CD4-positive, alpha-beta T cell treated with Interleukin-4 for 1 hour (primary cell): ENCODE measurements around the gene TSPAN3.
A peak's percentile ranks its signal among the peaks of the same experiment; 100 is the strongest.

ENCODE experiments used
- DNase-seq, 2 donors: peaks; one replicate each; pipeline ENCODE4 v3.0.0-alpha.2; 2020 to 2022

TSPAN3 gene

DNA sequence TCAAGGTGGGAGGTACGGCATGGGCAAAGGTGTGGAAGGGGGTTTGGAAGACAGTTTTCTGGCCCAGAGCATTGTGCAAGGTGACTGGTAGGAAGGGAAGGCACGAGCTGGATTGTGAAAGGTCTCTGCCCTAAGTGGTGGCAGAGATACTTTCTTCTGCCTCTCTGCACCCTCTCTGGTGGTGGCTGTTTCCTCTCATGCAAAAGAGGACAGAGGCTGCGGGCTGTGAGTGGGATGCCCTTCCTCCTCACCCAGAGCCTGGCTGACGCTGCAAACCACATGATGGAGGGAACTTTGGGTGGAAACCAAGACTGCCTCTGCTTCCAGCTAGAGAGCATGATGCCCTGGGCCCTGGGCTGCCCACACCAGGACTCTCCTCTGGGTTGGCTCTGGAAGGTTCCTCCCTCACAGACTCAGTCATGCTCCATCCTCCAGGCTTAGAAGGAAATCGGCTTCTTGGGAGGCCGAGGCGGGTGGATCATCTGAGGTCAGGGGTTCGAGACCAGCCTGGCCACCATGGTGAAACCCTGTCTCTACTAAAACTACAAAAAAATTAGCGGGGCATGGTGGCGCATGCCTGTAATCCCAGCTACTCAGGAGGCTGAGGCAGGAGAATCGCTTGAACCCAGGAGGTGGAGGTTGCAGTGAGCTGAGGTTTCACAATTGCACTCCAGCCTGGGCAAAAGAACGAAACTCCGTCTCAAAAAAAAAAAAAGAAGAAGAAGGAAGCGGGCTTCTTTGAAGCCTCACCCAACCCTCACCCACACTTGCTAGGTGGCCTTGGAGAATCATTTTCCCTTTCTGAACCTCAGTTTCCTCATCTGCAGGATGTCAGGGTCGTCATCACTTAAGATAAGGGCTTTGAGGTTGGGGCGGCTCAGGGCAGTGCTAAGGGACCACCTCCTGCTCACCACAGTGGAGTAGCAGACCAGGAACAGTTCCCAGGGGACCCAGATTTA, 67.7 kb downstream of the TSPAN3 start:
- DNase-seq = peak; percentile 68 to 73

DNA sequence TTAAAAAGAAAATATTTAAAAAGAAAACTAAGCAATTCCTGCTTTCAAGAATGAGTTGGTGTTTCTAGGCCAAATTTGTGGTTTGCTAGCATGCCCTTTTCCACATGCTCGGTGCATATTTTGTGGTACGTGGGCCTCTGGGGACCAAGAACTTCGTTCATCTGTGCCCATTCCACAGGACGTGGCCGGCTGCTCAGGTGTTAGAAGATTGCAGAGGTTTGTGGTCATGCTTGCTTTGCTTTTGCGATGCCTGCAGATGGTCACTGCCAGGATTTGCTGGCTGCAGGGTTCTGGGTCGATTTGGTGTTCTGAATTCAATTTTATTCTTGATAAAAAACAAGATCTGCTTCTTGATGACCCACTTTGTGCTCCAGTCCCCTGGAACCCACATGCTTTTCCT, 68.5 kb downstream of the TSPAN3 start:
- no peak for DNase-seq

DNA sequence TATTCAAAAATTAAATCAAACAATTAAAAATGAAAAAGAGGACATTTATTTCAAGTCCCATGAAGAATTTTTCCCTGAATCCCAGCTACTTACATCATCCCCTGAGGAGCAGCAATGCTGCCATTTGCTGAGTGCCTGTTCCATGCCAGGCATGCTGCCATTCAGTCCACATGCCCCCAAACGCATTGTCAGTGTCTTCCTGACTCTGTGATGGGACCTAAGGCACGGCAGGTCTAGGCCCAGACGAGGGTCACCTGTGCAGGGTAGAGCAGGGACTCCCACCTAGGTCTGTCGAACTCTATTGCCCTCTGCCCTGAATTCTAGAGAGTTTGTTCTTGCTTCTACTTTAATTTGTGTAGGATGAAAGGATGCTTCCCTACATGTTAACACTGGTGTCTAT, 68.9 kb downstream of the TSPAN3 start:
- no peak for DNase-seq

DNA sequence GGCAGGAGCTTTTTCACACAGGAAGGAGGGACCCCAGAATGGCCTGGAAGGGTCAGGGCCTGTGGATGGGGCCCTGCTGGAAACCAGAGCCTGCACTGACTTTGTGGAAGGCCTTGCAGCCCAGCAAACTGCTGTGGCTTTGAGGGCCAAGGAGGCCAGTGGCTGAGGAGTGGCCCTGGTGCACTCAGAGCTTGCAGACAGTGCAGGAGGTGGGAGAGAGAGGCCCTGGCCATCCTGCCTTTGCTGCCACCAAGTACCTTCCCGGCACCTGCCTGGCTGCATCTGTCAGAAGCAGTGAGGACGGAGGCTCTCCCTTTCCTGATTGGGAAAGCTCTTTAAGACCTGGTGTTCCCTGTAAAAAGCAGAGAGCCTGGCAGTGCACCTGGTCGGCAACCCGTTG, 69.6 kb downstream of the TSPAN3 start:
- no peak for DNase-seq

DNA sequence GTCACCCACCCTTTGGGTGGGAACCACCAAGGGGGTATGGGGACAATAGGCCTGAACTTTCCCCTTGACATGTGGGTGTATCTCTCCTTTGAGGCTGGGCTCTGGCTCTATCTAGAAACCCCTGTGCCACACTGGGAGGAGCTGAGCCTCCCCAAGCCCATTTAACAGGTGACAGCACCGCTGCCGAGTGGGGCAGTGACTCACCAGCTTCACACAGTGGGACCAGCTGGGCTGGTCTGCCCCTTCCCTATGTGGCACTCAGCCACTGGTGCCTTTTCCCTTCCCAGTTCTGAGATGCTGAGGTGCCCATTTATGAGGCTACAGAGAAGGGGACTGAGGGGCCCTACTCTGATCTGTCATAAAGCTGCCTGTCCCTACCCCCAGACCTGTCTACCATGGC, 70.9 kb downstream of the TSPAN3 start:
- no peak for DNase-seq

DNA sequence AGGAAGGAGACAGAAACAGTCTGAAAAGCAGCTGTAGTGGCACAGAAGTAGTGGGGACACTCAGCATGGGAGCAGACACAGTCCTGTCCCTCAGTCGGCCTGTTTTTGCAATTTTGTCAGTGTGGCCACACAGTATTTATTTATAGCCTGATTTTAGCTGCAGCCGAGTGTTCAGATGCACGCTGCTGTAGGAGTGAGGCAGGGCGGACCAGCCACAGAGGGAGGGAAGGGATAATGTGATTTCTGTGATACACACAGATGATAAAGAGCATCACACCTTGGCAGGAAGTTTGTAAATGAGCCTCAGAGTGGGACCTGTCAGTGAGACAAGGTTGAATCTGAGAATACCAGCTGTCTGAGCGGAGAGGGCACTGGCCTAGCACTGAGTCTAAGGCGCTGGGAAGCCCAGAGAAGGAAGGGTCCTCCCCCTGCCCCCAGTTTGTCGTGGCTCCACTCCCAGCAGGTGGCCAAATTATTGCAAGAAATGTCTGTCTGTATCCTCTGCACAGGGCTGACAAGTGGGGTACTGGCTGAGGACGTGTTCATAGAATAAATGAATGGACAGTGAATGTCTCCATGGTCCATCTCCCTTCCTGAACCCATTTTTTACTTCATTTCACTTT, 72.1 kb downstream of the TSPAN3 start:
- no peak for DNase-seq

DNA sequence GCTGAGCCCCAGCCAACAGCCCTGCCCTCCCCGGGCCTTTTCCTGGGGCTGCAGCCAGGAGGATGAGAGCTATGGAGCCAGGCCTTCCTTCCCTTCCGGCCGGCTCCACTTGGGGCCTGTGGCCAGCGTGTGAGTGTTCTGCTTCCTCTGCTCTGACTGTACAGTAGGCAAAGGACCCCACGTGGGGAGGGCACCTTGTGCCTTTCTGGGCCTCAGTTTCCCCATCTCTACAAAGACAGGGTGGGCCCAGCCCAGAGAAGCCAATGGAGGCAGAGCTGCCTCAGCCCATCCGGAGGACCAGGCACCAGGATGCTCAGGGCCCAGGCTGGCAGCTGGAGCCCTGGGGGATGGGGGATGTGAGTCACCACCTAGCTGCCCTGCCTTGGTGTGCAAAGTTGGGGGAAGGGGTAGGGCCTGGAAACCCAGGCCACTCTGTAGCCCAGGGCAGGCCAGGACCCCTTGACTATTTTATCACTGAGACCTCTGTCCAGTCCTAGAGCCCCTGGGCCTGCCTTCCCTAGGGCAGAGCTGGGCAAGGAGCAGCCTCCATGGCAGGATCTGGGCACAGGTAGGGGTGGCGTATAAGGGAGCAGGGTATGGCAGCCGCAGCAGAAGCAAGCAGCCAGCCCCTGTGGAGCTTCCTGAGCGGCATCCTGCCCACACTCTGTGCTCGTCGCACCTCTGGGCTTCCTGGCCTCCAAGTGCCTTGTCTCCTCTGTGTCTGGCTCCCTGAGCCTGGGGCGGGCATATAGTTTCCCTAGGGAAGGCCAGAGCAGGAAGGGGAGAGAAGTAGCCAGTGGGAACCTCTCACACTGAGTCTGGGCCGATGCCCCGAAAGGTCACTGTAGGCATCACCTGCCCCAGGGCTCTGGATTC, 74.1 kb downstream of the TSPAN3 start:
- no peak for DNase-seq

DNA sequence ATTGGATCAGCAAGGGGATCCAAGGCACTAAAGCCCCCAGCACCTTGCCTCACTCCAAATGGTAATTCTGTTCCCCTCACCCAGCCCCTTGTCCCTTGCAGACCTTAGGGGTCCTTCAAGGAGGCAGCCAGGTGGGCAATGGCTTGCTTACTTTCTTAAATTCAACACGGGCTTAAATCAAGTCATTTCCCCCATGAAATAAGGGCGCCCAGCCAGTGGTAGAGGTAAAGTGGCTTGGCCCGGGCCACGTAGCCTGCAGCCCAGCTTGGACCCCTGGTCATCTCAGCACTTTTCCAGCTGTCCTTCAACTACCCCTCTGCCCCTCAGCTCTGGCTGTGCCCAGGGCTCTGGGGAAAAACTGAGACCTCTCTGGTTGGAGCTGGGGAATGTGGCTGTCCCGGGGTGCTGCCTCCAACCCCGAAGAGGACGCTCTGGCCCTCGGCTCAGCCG, 74.8 kb downstream of the TSPAN3 start:
- no peak for DNase-seq

DNA sequence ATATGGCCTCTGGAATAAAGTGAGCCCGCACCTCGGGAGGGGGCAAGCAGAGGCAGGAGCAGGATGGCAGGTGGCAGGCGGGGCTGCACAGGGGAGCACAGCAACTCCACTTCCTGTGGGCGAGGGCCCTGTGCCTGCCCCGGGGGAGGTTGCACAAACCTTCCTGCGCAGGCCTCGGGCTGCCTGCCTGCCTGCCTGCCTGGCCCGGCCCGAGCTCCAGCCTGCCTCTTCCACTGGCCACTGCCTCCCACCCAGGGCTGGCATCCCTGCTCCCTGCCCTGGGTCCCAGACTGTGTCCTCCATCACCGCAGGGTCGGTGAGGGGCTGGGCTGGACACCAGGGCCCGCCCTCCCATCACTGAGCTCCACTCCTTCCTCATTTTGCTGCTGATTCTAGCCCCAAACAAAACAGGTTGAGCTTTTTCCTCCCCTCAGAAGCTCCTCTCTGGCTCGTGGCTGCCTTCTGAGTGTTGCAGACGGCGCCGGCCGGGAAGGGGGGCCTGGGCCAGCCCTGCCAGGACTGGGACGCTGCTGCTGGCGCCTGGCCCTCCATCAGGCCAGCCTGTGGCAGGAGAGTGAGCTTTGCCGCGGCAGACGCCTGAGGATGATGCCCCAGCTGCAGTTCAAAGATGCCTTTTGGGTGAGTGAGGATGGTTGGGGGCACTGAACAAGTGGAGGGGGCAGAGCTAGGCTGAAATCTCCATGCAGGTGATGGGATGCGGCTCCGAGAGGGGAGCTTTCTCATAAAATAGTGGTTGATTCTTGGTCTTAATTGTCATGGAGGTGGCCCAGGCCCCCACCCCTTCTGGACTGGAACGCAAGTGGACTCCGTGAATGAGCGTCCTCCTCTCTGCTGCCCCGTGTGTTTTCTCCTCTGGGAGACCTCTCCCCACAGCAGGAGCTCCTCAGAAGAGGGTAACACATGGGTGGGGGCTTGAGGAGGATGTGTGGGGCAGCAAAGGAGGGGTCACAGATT, 75.7 kb downstream of the TSPAN3 start, which contains the start of gene PSTPIP1:
Gene PSTPIP1, plus strand, starts transcription at position 156 of the 975 bp plus-strand sequence. Its CDS starts 448 bp downstream, at position 604.
- DNase-seq = peak; percentile 60 to 62

DNA sequence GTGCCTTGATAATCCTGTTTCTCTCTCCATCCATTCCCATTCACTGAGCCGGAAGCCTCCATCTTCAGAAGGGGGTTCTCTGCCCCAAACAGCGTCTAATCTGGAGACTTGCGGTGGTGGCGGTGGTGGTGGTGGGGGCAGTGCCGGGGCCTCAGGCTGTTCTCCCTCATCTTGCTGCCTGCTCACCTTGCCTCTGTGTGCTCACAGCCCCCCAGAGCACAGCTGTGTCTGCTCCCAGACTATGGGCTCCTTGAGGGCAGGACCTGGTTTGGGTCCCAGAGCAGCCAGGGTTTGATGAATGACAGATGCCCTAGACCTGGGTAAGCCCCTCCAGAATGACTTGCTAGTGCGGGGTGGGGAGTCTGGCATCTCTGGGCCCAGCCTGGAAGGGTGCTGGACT, 76.4 kb downstream of the TSPAN3 start:
- DNase-seq = no peak

DNA sequence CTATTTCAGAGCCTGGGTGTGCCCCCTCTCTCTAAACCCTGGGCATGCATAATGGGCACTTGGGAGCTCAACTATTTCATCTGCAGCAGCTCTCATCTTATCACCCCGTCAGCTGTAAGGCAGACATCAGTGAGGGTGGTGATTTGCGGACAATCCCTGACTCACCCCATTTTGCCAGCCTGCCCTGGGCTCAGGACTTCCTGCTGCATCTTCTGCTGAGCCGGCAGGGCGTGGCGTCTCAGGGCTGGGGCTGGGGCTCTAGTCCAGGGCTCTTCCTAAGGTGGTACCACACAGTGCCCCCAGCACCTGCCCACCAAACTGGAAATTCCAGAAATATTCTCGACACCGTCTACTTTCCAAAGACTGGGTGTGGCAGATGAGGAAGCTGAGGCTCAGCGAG, 76.9 kb downstream of the TSPAN3 start:
- DNase-seq = peak; percentile 54 to 58

DNA sequence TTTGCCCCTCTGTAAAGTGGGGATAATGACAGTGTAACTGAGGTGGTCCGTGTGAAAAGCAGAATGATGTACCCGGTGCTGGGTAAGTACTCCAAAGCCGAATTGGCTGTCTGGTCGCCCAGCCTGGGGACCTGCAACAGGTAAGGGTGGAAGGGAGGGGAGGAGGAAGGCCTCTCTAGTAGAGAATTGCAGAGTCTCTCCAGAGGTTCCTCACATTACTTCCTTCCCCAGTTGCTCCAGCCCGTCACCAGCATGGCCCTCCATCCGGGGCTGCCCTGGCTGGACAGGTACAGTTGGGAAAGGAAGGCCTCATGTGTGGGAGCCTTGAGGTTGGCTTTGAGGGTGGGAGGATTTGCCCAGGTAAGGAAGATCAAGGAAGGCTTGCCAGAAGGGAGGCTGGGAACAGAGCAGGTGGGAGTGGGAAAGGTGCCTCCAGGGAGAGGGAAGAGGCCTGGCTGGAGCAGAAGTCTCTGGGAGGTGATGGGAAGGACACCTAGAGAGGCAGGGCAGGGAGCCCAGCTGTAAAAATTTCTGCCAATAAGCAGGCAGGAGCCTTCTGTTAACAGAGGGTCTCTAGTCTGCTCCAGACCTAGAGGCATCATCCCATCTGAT, 77.7 kb downstream of the TSPAN3 start:
- DNase-seq = no peak

DNA sequence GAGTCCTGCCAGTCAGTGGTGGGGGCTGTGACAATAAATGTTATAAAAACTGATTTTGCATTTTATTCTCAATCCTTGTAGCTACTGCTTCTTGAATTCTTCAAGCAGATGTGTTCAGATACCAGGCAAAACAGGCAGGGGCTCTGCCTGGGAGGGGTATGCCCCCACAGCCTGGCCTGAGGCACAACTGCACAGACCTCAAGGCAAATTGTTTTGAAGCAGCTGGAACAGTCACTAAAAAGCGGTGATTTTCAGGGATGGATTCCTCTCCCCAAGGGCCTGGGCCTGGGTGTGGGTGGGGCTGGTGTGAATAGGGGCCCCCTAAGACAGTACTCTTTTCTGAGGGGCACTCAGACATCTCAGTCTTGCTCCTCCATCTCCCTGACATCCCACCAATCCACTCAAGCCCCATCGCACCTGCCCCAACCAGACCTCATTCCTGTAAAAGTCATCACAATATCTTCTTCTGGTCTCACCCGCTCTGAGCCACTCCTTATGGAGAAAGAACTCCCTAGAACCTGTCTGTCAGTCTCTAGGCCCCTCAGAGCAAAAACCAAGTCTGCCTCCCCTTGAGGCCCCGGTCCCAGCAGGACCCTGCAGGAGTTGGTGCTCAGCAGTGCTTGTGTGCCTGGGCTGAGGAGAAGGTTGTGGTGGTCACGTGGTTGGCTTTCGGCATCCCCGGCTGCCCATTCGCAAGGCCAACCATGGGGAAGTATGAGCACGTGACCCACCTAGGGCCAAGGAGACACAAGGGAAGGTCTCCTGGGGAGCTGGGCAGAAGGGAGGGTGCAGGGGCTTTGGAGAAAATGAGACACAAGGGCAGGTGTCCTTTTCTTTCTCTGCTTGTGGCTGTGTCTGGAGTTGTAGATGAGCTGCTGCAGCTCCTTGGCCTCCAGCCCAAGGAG, 78.9 kb downstream of the TSPAN3 start:
- DNase-seq = peak in 1 of 2 donors; percentile 49
